H1 (cell line): ENCODE results near the gene LY6G6F. TPM values are rescaled to one million over a fixed set of nuclear protein-coding genes. Genes with fewer than 3 reads are reported as not detected.

Source experiments
- polyA plus RNA-seq, 7 experiments: library from polyadenylated mRNA; depleted of rRNA in 3 of 7; stranded (reverse) in 5 of 7; unstranded in 2 of 7; fragments of >200 nt in 5 of 7; fragments of 200-250 nt in 2 of 7; gene quantifications; 1 replicate in 5 of 7; 2 replicates in 1 of 7; 4 replicates in 1 of 7; pipeline versions ENCODE4 v1.2.1 to v1.2.3, GENCODE V29; 2011 to 2013; ENCODE audit warnings: missing spikeins in 2 of 7, mixed read lengths in 2 of 7
- total RNA-seq: library from RNA; stranded (reverse); fragmentation: NEBNext Ultra II Directional; extraction: Animal tissue kit (Norgen Biotek cat#: 25700); gene quantifications from 2 replicates; pipeline ENCODE4 v1.2.1, GENCODE V29; 2021
- TF ChIP-seq, protein P1 (sequence below): fragments of 300-600 bp; sonication (generic); IDR thresholded peaks from 2 replicates; pipeline ENCODE4 v1.7.1; 2012; ENCODE audit warnings: low read length, moderate library complexity, mild to moderate bottlenecking, inconsistent platforms; ENCODE audit not compliant: insufficient replicate concordance

The LY6G6F gene
- total and polyA plus RNA-seq, 2 of the 8 experiments (the other 6 are each of a cell fraction or from before 2014, with no cell fraction given), result not detected

DNA sequence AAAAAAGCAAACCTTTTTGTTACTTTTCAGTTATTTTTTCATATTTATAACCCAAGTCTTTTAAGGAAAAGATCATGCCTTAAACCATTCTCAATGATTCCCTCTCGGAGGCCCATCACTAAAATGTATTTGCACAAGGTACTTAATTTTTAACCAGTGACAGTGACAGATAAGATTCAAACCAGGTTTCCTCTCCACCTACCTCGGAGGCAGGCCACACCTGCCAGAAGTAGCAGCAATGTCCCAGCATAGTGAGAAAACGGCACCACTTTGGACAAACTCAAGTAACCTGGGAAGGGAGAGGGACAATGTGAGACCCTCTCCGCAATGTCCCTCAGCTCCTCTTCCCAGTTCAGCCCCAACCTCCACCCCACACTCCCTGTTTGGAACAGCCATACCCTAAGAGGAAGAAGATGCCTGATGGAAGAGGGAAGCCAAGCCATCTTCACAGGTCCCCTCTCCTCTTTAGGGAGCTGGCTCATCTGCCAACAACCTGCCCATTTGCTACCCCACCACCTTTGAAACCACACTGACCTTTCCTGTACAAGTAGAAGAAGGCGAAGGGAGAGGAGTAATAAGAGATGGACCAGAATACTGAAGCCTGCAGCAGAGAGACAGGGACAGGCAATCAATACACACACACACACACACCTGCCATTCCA, 5.8 kb upstream of the LY6G6F start (continued):
- TF ChIP-seq, protein P1, sequence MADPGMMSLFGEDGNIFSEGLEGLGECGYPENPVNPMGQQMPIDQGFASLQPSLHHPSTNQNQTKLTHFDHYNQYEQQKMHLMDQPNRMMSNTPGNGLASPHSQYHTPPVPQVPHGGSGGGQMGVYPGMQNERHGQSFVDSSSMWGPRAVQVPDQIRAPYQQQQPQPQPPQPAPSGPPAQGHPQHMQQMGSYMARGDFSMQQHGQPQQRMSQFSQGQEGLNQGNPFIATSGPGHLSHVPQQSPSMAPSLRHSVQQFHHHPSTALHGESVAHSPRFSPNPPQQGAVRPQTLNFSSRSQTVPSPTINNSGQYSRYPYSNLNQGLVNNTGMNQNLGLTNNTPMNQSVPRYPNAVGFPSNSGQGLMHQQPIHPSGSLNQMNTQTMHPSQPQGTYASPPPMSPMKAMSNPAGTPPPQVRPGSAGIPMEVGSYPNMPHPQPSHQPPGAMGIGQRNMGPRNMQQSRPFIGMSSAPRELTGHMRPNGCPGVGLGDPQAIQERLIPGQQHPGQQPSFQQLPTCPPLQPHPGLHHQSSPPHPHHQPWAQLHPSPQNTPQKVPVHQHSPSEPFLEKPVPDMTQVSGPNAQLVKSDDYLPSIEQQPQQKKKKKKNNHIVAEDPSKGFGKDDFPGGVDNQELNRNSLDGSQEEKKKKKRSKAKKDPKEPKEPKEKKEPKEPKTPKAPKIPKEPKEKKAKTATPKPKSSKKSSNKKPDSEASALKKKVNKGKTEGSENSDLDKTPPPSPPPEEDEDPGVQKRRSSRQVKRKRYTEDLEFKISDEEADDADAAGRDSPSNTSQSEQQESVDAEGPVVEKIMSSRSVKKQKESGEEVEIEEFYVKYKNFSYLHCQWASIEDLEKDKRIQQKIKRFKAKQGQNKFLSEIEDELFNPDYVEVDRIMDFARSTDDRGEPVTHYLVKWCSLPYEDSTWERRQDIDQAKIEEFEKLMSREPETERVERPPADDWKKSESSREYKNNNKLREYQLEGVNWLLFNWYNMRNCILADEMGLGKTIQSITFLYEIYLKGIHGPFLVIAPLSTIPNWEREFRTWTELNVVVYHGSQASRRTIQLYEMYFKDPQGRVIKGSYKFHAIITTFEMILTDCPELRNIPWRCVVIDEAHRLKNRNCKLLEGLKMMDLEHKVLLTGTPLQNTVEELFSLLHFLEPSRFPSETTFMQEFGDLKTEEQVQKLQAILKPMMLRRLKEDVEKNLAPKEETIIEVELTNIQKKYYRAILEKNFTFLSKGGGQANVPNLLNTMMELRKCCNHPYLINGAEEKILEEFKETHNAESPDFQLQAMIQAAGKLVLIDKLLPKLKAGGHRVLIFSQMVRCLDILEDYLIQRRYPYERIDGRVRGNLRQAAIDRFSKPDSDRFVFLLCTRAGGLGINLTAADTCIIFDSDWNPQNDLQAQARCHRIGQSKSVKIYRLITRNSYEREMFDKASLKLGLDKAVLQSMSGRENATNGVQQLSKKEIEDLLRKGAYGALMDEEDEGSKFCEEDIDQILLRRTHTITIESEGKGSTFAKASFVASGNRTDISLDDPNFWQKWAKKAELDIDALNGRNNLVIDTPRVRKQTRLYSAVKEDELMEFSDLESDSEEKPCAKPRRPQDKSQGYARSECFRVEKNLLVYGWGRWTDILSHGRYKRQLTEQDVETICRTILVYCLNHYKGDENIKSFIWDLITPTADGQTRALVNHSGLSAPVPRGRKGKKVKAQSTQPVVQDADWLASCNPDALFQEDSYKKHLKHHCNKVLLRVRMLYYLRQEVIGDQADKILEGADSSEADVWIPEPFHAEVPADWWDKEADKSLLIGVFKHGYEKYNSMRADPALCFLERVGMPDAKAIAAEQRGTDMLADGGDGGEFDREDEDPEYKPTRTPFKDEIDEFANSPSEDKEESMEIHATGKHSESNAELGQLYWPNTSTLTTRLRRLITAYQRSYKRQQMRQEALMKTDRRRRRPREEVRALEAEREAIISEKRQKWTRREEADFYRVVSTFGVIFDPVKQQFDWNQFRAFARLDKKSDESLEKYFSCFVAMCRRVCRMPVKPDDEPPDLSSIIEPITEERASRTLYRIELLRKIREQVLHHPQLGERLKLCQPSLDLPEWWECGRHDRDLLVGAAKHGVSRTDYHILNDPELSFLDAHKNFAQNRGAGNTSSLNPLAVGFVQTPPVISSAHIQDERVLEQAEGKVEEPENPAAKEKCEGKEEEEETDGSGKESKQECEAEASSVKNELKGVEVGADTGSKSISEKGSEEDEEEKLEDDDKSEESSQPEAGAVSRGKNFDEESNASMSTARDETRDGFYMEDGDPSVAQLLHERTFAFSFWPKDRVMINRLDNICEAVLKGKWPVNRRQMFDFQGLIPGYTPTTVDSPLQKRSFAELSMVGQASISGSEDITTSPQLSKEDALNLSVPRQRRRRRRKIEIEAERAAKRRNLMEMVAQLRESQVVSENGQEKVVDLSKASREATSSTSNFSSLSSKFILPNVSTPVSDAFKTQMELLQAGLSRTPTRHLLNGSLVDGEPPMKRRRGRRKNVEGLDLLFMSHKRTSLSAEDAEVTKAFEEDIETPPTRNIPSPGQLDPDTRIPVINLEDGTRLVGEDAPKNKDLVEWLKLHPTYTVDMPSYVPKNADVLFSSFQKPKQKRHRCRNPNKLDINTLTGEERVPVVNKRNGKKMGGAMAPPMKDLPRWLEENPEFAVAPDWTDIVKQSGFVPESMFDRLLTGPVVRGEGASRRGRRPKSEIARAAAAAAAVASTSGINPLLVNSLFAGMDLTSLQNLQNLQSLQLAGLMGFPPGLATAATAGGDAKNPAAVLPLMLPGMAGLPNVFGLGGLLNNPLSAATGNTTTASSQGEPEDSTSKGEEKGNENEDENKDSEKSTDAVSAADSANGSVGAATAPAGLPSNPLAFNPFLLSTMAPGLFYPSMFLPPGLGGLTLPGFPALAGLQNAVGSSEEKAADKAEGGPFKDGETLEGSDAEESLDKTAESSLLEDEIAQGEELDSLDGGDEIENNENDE, result no peak
